ENCODE measurements around the gene BMPR1A.

- TF ChIP-seq CTCF (conservative IDR thresholded peaks at IDR 0.05; ENCODE audit: low read length) (no peak), EZH2phosphoT487 (IDR thresholded peaks at IDR 0.05; ENCODE audit: borderline replicate concordance) (no peak)
Observed at GRCh38 chr10:86763404-86763803, 7.0 kb downstream of the BMPR1A start.

All from Loucy (cell line).